Nephron progenitor cell (in vitro differentiated cells): Measurements from ENCODE around the gene GRID2.

Experiments used
- DNase-seq: peaks from one replicate; pipeline ENCODE4 v3.0.0; 2021
- H3K27ac Mint-ChIP-seq: 2 replicates; pipeline ENCODE4 v1.8.0; 2021; ENCODE audit warnings: mild to moderate bottlenecking, moderate library complexity, mixed read lengths
- H3K27me3 Mint-ChIP-seq: 2 replicates; pipeline ENCODE4 v1.8.0; 2021; ENCODE audit warnings: mild to moderate bottlenecking, low read depth, mixed read lengths; ENCODE audit not compliant: poor library complexity
- H3K36me3 Mint-ChIP-seq: 2 replicates; pipeline ENCODE4 v1.8.0; 2021; ENCODE audit warnings: low read depth, mixed read lengths
- H3K4me1 Mint-ChIP-seq: 2 replicates; pipeline ENCODE4 v1.8.0; 2021; ENCODE audit warnings: mixed read lengths
- H3K4me3 Mint-ChIP-seq: 2 replicates; pipeline ENCODE4 v1.8.0; 2021; ENCODE audit warnings: mild to moderate bottlenecking, moderate library complexity, mixed read lengths
- H3K9me3 Mint-ChIP-seq: 2 replicates; pipeline ENCODE4 v1.8.0; 2021; ENCODE audit warnings: mild to moderate bottlenecking, moderate library complexity, mixed read lengths
- TF ChIP-seq, protein P1 (sequence below): fragments of 200-600 bp; sonication (generic); IDR thresholded peaks from 2 replicates; pipeline ENCODE4 v1.5.0; 2021; ENCODE audit warnings: antibody characterized with exemption

The GRID2 gene

DNA sequence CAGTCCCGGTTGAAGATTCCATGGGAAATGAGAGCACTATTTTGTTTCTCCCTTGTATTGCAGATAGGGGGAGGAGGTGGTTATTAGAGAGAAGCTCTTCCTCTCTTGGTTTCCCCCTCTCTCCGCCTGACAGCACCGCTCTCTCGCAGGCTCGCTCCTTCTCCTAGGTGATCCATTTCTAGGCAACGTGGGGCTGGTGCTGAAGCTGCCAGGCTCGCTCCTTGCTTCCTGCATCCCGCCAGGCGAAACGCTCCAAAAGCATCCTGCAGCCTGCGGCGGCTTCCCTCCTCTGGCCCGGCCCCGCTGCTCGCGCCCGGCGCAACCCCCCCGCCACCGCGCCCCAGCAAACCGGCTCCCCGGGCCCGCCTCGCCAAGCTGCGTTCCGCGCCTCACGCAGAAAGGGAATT lies at the start of gene GRID2:
GRID2 (plus strand) TSS at position 346 of the 407 bp plus-strand sequence.
- TF ChIP-seq, protein P1, sequence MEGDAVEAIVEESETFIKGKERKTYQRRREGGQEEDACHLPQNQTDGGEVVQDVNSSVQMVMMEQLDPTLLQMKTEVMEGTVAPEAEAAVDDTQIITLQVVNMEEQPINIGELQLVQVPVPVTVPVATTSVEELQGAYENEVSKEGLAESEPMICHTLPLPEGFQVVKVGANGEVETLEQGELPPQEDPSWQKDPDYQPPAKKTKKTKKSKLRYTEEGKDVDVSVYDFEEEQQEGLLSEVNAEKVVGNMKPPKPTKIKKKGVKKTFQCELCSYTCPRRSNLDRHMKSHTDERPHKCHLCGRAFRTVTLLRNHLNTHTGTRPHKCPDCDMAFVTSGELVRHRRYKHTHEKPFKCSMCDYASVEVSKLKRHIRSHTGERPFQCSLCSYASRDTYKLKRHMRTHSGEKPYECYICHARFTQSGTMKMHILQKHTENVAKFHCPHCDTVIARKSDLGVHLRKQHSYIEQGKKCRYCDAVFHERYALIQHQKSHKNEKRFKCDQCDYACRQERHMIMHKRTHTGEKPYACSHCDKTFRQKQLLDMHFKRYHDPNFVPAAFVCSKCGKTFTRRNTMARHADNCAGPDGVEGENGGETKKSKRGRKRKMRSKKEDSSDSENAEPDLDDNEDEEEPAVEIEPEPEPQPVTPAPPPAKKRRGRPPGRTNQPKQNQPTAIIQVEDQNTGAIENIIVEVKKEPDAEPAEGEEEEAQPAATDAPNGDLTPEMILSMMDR = no peak
- Mint-ChIP-seq H3K9me3 (no peaks in the 10 kb centered on the region), H3K27ac (no peak within 1 kb of the TSS), H3K4me1 (peaks cover 30% of the 10 kb centered on the region), H3K36me3 (no peaks in the 10 kb centered on the region), H3K4me3 (peak within 1 kb of the TSS; percentile 88), H3K27me3 (peaks cover 57% of the 10 kb centered on the region)
- DNase-seq = peak; percentile 70

DNA sequence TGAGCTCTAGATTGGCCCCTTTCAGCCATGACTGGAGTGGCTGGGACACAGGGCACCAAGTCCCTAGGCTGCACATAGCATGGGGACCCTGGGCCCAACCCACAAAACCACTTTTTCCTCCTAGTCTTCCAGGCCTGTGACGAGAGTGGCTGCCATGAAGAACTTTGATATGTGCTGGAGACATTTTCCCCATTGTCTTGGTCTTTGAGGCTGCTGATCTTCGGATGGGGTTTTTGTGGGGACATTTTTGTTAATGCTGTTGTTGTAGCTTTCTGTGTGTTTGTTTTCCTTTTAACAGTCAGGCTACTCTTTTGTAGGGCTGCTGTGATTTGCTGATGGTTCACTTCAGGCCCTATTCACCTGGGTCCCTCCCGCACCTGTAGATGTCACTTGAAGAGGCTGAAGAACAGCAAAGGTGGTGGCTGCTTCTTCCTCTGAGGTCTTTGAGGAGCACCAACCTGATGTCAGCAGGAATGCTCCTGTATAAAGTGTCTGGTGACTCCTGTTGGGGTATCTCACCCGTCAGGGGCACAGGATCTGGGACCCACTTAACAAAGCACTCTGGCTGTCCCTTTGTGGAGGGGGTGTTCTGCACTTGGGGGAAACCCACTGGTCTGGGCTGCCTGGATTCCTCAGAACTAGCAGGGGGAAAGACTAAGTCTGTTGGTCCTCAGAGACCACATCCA lies 49.6 kb upstream of the GRID2 start:
- peaks cover 33% of the 10 kb centered on the region for H3K9me3 Mint-ChIP-seq
- H3K27ac Mint-ChIP-seq = no peak overlapping the region
- TF ChIP-seq, protein P1 = no peak
- no peaks in the 10 kb centered on the region for H3K36me3 Mint-ChIP-seq
- no peak overlapping the region for H3K4me3 Mint-ChIP-seq
- no peak for DNase-seq
- no peaks in the 10 kb centered on the region for H3K4me1 Mint-ChIP-seq
- peaks cover 4% of the 10 kb centered on the region for H3K27me3 Mint-ChIP-seq

DNA sequence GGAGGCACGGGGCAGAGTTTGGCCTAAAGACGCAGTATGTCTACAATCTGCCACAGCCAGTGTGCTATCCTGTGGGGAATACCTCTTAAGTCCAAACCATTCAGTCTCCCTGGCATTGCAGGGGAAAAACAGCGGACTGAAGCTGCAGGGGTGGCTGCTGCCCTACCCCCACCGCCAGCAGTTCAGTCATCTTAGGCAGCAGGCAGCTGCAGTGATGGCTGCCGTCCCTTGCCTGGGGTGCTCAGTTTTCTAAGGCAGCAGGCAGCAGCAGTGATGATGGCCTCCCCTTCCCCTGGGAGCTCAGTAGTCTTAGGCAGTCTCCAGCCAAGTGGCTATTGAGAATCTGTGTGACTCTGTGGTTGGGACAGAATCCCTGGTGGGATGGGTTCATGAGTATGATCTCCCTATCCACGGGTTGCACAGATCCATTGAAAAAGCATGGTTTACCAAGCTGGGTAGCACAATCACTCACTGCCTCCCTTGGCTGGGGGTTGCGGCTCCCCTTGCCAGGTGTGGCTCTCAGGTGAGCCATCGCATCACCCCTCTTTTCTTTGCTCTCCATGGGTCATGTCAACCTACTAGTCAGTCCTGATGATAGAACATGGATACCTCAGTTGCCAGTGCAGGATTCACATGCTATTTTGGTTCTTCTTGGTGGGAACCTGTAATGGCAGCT lies 48.9 kb upstream of the GRID2 start:
- DNase-seq = no peak
- Mint-ChIP-seq H3K27me3 (peaks cover 4% of the 10 kb centered on the region), H3K4me3 (no peak overlapping the region), H3K4me1 (no peaks in the 10 kb centered on the region), H3K36me3 (no peaks in the 10 kb centered on the region), H3K9me3 (peaks cover 33% of the 10 kb centered on the region), H3K27ac (no peak overlapping the region)
- TF ChIP-seq, protein P1 = no peak

DNA sequence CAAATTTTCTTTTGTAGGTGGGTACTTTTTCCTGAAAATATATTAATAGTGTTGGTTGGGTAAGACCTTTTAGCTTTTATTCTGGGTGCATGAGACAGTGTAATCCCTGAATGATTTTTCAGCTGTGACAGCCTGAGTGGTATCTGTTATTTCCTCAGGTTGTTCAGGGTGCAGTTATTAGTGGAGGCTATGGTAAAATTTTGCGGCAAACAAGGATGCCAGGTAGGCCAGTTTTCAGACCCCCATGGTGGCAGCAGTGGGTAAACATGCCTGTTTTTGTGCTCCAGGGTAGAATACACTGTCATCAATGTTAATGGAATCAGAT lies 47.9 kb upstream of the GRID2 start:
- H3K27ac Mint-ChIP-seq = no peak overlapping the region
- peaks cover 33% of the 10 kb centered on the region for H3K9me3 Mint-ChIP-seq
- H3K4me3 Mint-ChIP-seq = no peak overlapping the region
- TF ChIP-seq, protein P1 = no peak
- DNase-seq = no peak
- H3K4me1 Mint-ChIP-seq = no peaks in the 10 kb centered on the region
- H3K36me3 Mint-ChIP-seq = no peaks in the 10 kb centered on the region
- peaks cover 4% of the 10 kb centered on the region for H3K27me3 Mint-ChIP-seq

DNA sequence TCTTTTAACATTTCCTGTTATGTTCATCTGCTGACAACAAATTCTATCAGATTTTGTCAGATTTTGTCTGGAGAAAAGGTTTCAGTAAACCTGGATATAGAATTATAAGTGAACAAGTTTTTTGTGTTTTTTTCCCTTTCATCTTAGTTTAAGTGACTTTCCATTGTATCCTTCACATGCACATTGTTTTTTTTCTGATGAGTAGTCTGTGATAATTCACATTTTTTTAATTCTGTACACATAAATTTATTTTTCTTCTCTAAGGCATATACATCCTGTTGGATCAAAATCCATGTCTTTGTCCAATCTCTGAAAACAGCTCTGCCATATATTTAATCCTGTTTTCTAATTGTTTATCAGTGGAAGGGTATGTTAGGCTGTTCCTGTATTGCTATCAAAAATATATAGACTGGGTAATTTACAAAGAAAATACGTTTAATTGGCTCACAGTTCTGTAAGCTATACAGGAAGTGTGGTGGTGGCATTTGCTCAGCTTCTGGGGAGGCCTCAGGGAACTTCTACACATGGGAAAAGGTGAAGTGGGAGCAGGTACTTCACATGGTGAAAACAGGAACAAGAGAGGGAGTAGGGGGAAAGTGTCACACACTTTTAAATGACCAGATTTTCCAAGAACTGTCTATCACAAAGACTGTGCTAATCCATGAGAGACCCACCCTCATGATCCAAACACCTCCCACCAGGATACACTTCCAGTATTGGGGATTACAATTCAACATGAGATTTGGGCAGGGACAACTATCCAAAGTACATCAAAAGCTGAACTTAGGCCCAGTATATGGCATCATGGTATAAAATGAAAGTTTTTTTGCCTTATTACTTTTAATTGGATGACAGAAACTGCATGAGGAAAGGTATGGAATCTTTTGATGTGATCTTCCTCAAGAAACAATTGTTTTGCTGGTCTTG lies 45.6 kb upstream of the GRID2 start:
- DNase-seq = no peak
- Mint-ChIP-seq H3K27ac (no peak overlapping the region), H3K9me3 (peaks cover 30% of the 10 kb centered on the region), H3K36me3 (no peaks in the 10 kb centered on the region), H3K27me3 (peaks cover 4% of the 10 kb centered on the region), H3K4me3 (no peak overlapping the region), H3K4me1 (no peaks in the 10 kb centered on the region)
- TF ChIP-seq, protein P1 = no peak
